Esophagus muscularis mucosa (tissue), 4 donors: Measurements from ENCODE around the gene SEC61B. TPM values are rescaled to one million over a fixed set of nuclear protein-coding genes. Genes with fewer than 3 reads are reported as not detected.

ENCODE experiments used
- DNase-seq: peaks from one replicate; pipeline ENCODE4 v3.0.0-alpha.2; 2017; ENCODE audit errors: extremely low spot score
- H3K27ac ChIP-seq, 4 donors: fragments of 200-600 bp; sonication (generic); replicated peaks in 1 of 4; 1 replicate in 3 of 4; 2 replicates in 1 of 4; pipeline ENCODE4 v1.5.1; 2016 to 2019; ENCODE audit warnings: mild to moderate bottlenecking in 1 of 4
- H3K27me3 ChIP-seq, 4 donors: fragments of 200-600 bp; sonication (generic); one replicate each; pipeline versions ENCODE4 v1.5.1 to v1.6.0; 2016 to 2019
- H3K36me3 ChIP-seq, 4 donors: fragments of 200-600 bp; sonication (generic); one replicate each; pipeline ENCODE4 v1.5.1; 2016 to 2019
- H3K4me1 ChIP-seq, 4 donors: fragments of 200-600 bp; sonication (generic); one replicate each; pipeline ENCODE4 v1.5.1; 2016 to 2019
- H3K4me3 ChIP-seq, 4 donors: fragments of 200-600 bp; sonication (generic); 1 replicate in 2 of 4; 2 replicates in 2 of 4; pipeline ENCODE4 v1.5.1; 2016 to 2019; ENCODE audit warnings: mild to moderate bottlenecking in 4 of 4, moderate library complexity in 1 of 4
- H3K9me3 ChIP-seq, 4 donors: fragments of 200-600 bp; sonication (generic); 1 replicate in 3 of 4; 2 replicates in 1 of 4; pipeline ENCODE4 v1.5.1; 2016 to 2019
- CTCF ChIP-seq, 3 experiments: fragments of 200-600 bp in 2 of 3; fragments of 450-650 bp in 1 of 3; sonication (generic) in 2 of 3; IDR thresholded peaks; one replicate each; pipeline ENCODE4 v1.5.1; 2017 to 2019; ENCODE audit warnings: antibody characterized with exemption in 3 of 3, mild to moderate bottlenecking in 2 of 3, moderate library complexity in 1 of 3
- EP300 ChIP-seq: sonication (generic); formaldehyde crosslinking; IDR thresholded peaks from one replicate; pipeline ENCODE4 v1.6.1; 2017; ENCODE audit warnings: antibody characterized with exemption
- POLR2A ChIP-seq: fragments of 450-650 bp; IDR thresholded peaks from one replicate; pipeline ENCODE4 v1.6.1; 2017; ENCODE audit warnings: antibody characterized with exemption, moderate library complexity, mild to moderate bottlenecking, low read depth
- POLR2AphosphoS5 ChIP-seq, 2 donors: sonication (generic); formaldehyde crosslinking; IDR thresholded peaks; one replicate each; pipeline ENCODE4 v1.6.1; 2017; ENCODE audit warnings: antibody characterized with exemption in 2 of 2
- WGBS: methylation state at CpG from one replicate; pipeline ENCODE4 v1.1.5; 2018; 5-methylcytosine and 5-hydroxymethylcytosine counted together
- intact Hi-C: fragments of 100-400 bp; cut with DNase I; formaldehyde crosslinking; loops from one replicate; pipeline ENCODE4 v1.15.1; 2023
- total RNA-seq, 4 donors: library from RNA; depleted of rRNA; stranded (reverse); fragments of >200 nt; gene quantifications; one replicate each; pipeline versions ENCODE4 v1.1.0 to v1.2.1, GENCODE V29; 2016

The SEC61B gene
- total RNA-seq, 4 donors from 2014 or later = 53.6 to 67.9 (median 62.9) TPM

- no peaks in the 10 kb centered on the region for H3K9me3 ChIP-seq
- TF ChIP-seq POLR2AphosphoS5 (IDR thresholded peaks at IDR 0.05) = no peak
- no peak for TF ChIP-seq CTCF (IDR thresholded peaks at IDR 0.05)
- no peak for TF ChIP-seq EP300
- TF ChIP-seq POLR2A = no peak
- no peaks in the 10 kb centered on the region for H3K27me3 ChIP-seq
- DNase-seq = peak; percentile 78
- peaks cover 0 to 5% (median 3%) of the 10 kb centered on the region in 4 donors for H3K4me1 ChIP-seq
- H3K36me3 ChIP-seq = no peaks in the 10 kb centered on the region
- no peak overlapping the region for H3K4me3 ChIP-seq
- no peak overlapping the region for H3K27ac ChIP-seq
- intact Hi-C loops = no loop called here
- 93% methylated on average over 17 of the region's 17 CpGs for WGBS
Observed at GRCh38 chr9:99178912-99179872, 42.9 kb upstream of the SEC61B start.

- no peaks in the 10 kb centered on the region for H3K9me3 ChIP-seq
- H3K4me1 ChIP-seq = peaks cover 10 to 14% (median 13%) of the 10 kb centered on the region in 4 donors
- 100% methylated on average over 1 of the region's 1 CpG for WGBS
- H3K4me3 ChIP-seq = no peak overlapping the region
- intact Hi-C loops = loop anchor here (10.0 kb wide), 1 partner anchor 1145 kb away; no protein-coding TSS in a partner anchor
- H3K27ac ChIP-seq = no peak overlapping the region
- DNase-seq = no peak
- no peaks in the 10 kb centered on the region for H3K36me3 ChIP-seq
- no peak for TF ChIP-seq POLR2A
- no peak for TF ChIP-seq CTCF (IDR thresholded peaks at IDR 0.05)
- TF ChIP-seq POLR2AphosphoS5 (IDR thresholded peaks at IDR 0.05) = no peak
- TF ChIP-seq EP300 = no peak
- no peaks in the 10 kb centered on the region for H3K27me3 ChIP-seq
Observed at GRCh38 chr9:99180199-99180598, 41.9 kb upstream of the SEC61B start.

GRCh38 chr9:99180662-99181061 is 41.4 kb upstream of the SEC61B start:
- no peak overlapping the region for H3K27ac ChIP-seq
- intact Hi-C loops = loop anchor here (10.0 kb wide), 1 partner anchor 1144 kb away; no protein-coding TSS in a partner anchor
- no peak for TF ChIP-seq POLR2AphosphoS5 (IDR thresholded peaks at IDR 0.05)
- no peak for TF ChIP-seq POLR2A
- no peak for TF ChIP-seq CTCF (IDR thresholded peaks at IDR 0.05)
- no peak for TF ChIP-seq EP300
- peak; percentile 91 for DNase-seq
- H3K4me1 ChIP-seq = peaks cover 10 to 15% (median 14%) of the 10 kb centered on the region in 4 donors
- no peaks in the 10 kb centered on the region for H3K36me3 ChIP-seq
- no peaks in the 10 kb centered on the region for H3K27me3 ChIP-seq
- 87% methylated on average over 9 of the region's 9 CpGs for WGBS
- no peaks in the 10 kb centered on the region for H3K9me3 ChIP-seq
- H3K4me3 ChIP-seq = no peak overlapping the region

- intact Hi-C loops = loop anchor here (10.0 kb wide), 1 partner anchor 1144 kb away; no protein-coding TSS in a partner anchor
- 67% methylated on average over 2 of the region's 2 CpGs for WGBS
- Histone ChIP-seq H3K9me3 (no peaks in the 10 kb centered on the region), H3K27ac (no peak overlapping the region), H3K4me1 (peaks cover 10 to 15% (median 14%) of the 10 kb centered on the region in 4 donors), H3K27me3 (no peaks in the 10 kb centered on the region), H3K36me3 (no peaks in the 10 kb centered on the region), H3K4me3 (no peak overlapping the region)
- no peak for TF ChIP-seq POLR2A
- no peak for TF ChIP-seq CTCF (IDR thresholded peaks at IDR 0.05)
- TF ChIP-seq POLR2AphosphoS5 (IDR thresholded peaks at IDR 0.05) = no peak
- TF ChIP-seq EP300 = no peak
- DNase-seq = peak; percentile 78
Observed at GRCh38 chr9:99181206-99181605, 40.9 kb upstream of the SEC61B start.
